SK-N-MC (cell line): ENCODE data around the gene TPRKB.

Experiments used
- EZH2 ChIP-seq: fragments of 200-600 bp; sonication (generic); IDR thresholded peaks from one replicate; pipeline ENCODE4 v1.6.1; 2017; ENCODE audit warnings: antibody characterized with exemption
- FOXP2 ChIP-seq: optimal IDR thresholded peaks from 2 replicates; pipeline ENCODE3; 2011; ENCODE audit warnings: mild to moderate bottlenecking, moderate library complexity; ENCODE audit not compliant: insufficient read depth; ENCODE audit errors: extremely low read length, control extremely low read depth
- POLR2AphosphoS5 ChIP-seq: IDR thresholded peaks from 2 replicates; pipeline ENCODE4 v1.6.1; 2012; ENCODE audit warnings: mild to moderate bottlenecking, low read depth, low read length, borderline replicate concordance

DNA sequence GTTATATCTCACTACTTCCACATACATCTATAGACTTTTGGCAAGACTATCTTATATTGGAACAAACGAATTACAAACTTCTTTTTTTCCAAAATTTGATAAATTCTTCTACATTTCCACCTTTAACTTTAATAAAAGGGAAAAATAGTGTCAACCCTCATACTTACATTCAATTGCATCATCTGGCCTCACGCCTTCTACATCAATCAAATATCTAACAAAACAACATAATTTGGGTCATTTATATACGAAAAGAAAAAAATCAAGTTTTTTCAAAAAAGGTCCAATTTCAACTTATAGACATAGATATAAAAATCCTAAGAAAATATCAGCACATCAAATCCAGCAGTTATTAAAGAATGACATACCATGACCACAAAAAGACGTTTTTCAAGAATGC, 29.8 kb upstream of the TPRKB start:
- TF ChIP-seq EZH2 (no peak), POLR2AphosphoS5 (no peak), FOXP2 (no peak)
